Activated CD8-positive, alpha-beta memory T cell treated with anti-CD3 and anti-CD28 coated beads for 4 hours (primary cell): Measurements from ENCODE around the gene OR10K1.
"Not testable (repeated sequence)": the region's sequence is repeated elsewhere in the genome, so short reads cannot be mapped to it uniquely, and the experiment has no call there.

ENCODE experiments used
- DNase-seq, 2 donors: peaks; one replicate each; pipeline ENCODE4 v3.0.0-alpha.2; 2020; ENCODE audit warnings: low read depth in 2 of 2

Gene OR10K1

GRCh38 chr1:158461534-158461933 lies at the start of gene OR10K1:
TSS of gene OR10K1 (plus strand) at chr1:158461834. CDS start at chr1:158465562, 3,728 bp downstream.
- DNase-seq = no peak

- no peak for DNase-seq
These were observed 46.8 kb upstream of the OR10K1 start for GRCh38 chr1:158414651-158415345.

GRCh38 chr1:158417586-158417985 lies 44.0 kb upstream of the OR10K1 start:
- no peak for DNase-seq

- no peak for DNase-seq
These were observed 39.4 kb upstream of the OR10K1 start for GRCh38 chr1:158422212-158422611.

- DNase-seq = no peak
These were observed 36.6 kb upstream of the OR10K1 start for GRCh38 chr1:158425027-158425426.

- DNase-seq = no peak
These were observed 35.5 kb upstream of the OR10K1 start, which contains the start of gene OR10K2 for GRCh38 chr1:158426137-158426536. TSS of gene OR10K2 (minus strand) at chr1:158426237. CDS start at chr1:158420866, 5,371 bp downstream.

GRCh38 chr1:158430163-158430562 lies 31.5 kb upstream of the OR10K1 start:
- not testable (repeated sequence) for DNase-seq

- DNase-seq = no peak
These were observed 26.9 kb upstream of the OR10K1 start for GRCh38 chr1:158434741-158435140.

- DNase-seq = no peak
These were observed 16.3 kb upstream of the OR10K1 start for GRCh38 chr1:158445376-158445775.

GRCh38 chr1:158454537-158454936 lies 7.1 kb upstream of the OR10K1 start:
- no peak for DNase-seq

GRCh38 chr1:158457246-158457645 lies 4.4 kb upstream of the OR10K1 start:
- DNase-seq = no peak

- DNase-seq = no peak
These were observed 3.4 kb upstream of the OR10K1 start for GRCh38 chr1:158458263-158458662.

- DNase-seq = no peak
These were observed 10.3 kb downstream of the OR10K1 start, which contains the start of gene OR10R2 for GRCh38 chr1:158471920-158472319. TSS of gene OR10R2 (plus strand) at chr1:158472220. CDS start at chr1:158472326, 106 bp downstream.

GRCh38 chr1:158485455-158485854 lies 23.8 kb downstream of the OR10K1 start:
- no peak for DNase-seq

- DNase-seq = no peak
These were observed 29.7 kb downstream of the OR10K1 start for GRCh38 chr1:158491316-158491715.

GRCh38 chr1:158493054-158493453 lies 31.4 kb downstream of the OR10K1 start:
- DNase-seq = no peak

- no peak for DNase-seq
These were observed 33.2 kb downstream of the OR10K1 start for GRCh38 chr1:158494796-158495195.

GRCh38 chr1:158496374-158496773 lies 34.7 kb downstream of the OR10K1 start:
- no peak for DNase-seq

- peak in 1 of 2 donors; percentile 2 for DNase-seq
These were observed 44.8 kb downstream of the OR10K1 start for GRCh38 chr1:158506369-158506987.

- no peak for DNase-seq
These were observed 45.9 kb downstream of the OR10K1 start for GRCh38 chr1:158507511-158507910.

GRCh38 chr1:158509471-158510156 lies 48.0 kb downstream of the OR10K1 start:
- DNase-seq = no peak

- DNase-seq = no peak
These were observed 55.3 kb downstream of the OR10K1 start for GRCh38 chr1:158516966-158517365.
